ENCODE data around the gene TRPT1.
A peak's percentile ranks its signal among the peaks of the same experiment; 100 is the strongest.

Gene TRPT1

DNA sequence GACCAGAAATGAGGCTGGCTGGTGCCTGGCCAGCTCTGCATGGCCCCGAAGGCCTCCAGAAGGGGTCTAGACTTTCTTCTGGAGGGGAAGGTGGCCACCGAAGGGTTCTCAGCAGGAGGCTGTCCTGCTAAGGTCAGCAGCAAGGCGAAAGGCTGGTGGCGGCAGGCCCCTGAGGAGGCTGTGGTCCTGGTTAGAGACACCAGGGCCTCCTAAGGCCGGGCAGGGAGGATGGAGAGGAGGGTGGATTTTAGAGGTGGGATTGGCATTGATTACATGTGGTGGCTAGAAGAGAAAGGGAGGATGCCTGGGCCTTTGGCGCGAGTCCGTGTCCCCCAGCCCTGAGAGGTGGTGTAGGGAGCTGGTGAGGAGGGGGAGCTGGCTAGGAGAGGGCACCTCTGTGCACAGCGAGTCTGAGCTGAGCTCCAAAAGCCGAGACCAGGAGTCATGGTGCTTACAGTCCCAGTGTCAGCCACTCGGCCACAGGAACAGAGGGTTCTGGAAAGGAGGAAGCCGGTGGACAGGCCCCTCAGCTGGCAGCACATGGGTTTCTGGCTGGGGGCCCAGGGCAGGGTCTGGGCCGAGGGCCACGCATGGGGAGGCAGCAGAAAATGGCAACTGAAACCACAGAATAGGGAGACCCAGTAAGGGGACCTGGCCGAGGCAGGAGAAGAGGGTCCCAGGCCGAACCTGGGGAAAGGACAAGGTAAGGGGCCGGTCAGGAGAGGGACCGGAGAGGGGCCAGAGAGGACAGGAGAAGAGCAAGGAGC lies 17.0 kb downstream of the TRPT1 start:
- DNase-seq (ENCODE audit: low read depth in 2 of 2) = no peak

- DNase-seq (ENCODE audit: low read depth in 2 of 2) = no peak
Observed at GRCh38 chr11:64208086-64208795, 17.7 kb downstream of the TRPT1 start.

- DNase-seq (ENCODE audit: low read depth in 2 of 2) = peak; percentile 69 to 77
Observed at GRCh38 chr11:64207256-64208085, 18.5 kb downstream of the TRPT1 start.

- peak in 1 of 2 donors; percentile 56 for DNase-seq (ENCODE audit: low read depth in 2 of 2)
Observed at GRCh38 chr11:64206457-64207255, 19.3 kb downstream of the TRPT1 start, which contains the start of gene FERMT3. Gene FERMT3 (plus strand): TSS chr11:64206721. CDS start chr11:64207365, 644 bp downstream.

DNA sequence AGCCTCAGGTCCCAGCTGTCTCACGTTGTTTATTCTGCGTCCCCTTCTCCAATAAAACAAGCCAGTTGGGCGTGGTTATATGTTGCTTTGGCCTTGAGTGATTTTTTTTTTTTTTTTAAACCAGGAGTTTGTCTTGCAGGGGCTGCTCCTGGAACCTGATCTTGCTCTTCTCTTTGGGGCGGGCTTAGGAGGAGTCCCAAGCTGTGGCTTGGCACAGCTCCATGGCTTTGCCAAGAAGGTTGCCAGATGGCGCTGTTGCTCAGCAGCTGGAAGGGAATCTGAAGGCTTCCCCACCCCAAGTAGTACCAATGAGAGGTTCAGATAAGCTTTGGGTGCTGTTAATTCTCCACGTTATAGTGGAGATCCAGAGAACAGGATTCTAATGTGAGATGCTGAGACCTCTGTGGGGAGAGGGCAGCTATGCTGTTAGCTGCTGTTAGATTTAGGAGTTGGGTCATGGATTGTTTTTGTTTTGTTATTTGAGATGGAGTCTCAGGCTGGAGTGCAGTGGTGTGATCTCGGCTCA lies 21.5 kb downstream of the TRPT1 start:
- peak; percentile 58 to 70 for DNase-seq (ENCODE audit: low read depth in 2 of 2)

DNA sequence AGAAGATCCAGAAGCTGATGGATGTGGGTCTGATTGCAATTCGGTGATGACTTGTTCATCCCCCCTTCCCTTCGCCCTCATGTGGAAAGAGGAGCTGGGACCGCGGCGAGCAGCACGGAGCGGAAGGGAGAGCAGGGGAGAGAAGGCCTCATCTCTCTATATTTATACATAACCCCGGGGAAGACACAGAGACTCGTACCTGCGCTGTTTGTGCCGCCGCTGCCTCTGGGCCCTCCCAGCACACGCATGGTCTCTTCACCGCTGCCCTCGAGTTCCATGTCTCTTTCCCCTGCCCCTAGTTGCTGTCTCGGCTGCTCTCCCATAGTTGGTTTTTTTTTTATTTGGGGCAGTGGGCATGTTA lies 21.9 kb downstream of the TRPT1 start:
- DNase-seq (ENCODE audit: low read depth in 2 of 2) = no peak

- no peak for DNase-seq (ENCODE audit: low read depth in 2 of 2)
Observed at GRCh38 chr11:64203421-64204079, 22.4 kb downstream of the TRPT1 start.

- DNase-seq (ENCODE audit: low read depth in 2 of 2) = no peak
Observed at GRCh38 chr11:64202992-64203391, 23.0 kb downstream of the TRPT1 start.

- no peak for DNase-seq (ENCODE audit: low read depth in 2 of 2)
Observed at GRCh38 chr11:64201543-64201942, 24.4 kb downstream of the TRPT1 start.

DNA sequence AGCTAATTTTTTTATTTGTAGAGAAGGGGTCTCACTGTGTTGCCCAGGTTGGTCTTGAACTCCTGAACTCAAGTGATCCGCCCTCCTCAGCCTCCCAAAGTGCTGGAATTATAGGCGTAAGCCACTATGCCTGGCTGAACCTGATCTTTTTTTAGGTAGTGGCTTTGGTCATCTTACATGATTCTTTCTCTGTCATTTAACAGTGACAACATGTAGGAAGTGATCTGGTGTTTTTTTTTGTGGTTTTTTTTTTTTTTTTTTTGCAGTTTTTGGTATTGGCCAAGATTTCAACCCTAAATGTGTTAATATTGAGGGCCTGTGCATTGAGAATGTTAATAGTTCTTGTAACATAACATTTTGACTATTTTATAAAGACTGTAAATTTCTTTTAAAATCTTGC lies 27.5 kb downstream of the TRPT1 start:
- DNase-seq (ENCODE audit: low read depth in 2 of 2) = no peak

DNA sequence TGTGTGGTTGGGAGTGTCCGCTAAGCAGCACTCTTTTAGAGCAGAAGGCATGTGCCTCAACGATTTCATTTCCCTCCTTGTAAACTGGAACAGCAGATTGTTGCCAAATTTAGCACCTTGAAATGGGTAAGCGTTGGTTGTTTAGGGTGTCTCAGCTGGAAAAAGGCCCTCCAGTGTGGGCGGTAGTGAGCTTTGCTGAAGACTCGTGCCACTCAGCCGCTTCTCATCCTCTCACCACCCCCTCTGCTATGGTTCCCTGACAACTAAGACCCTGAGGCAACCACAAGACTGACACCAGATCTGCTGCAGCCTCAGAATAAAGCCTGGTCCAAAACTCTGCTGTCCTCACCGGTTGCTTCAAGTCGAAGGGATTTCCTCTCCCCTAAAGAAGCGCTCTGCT lies 29.4 kb downstream of the TRPT1 start:
- no peak for DNase-seq (ENCODE audit: low read depth in 2 of 2)

DNA sequence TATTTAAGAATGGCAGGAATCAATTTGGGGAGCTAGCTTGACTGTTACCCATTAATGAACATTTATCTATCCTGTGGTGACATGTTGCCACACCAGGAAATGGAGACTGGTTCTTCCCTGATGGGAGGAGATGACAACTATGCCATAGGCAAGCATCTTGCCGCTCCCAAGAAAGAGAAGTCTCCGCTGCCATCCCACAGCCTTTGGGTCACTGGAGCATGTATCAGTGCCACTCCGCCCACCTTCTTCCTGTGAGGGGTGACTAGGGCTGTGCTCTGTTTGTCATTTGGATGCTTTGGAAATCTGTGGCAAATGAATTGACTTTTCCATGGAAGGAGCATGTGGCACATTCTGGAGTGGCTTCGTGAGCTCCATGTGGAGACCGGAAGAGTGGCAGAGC lies 33.6 kb downstream of the TRPT1 start:
- no peak for DNase-seq (ENCODE audit: low read depth in 2 of 2)

DNA sequence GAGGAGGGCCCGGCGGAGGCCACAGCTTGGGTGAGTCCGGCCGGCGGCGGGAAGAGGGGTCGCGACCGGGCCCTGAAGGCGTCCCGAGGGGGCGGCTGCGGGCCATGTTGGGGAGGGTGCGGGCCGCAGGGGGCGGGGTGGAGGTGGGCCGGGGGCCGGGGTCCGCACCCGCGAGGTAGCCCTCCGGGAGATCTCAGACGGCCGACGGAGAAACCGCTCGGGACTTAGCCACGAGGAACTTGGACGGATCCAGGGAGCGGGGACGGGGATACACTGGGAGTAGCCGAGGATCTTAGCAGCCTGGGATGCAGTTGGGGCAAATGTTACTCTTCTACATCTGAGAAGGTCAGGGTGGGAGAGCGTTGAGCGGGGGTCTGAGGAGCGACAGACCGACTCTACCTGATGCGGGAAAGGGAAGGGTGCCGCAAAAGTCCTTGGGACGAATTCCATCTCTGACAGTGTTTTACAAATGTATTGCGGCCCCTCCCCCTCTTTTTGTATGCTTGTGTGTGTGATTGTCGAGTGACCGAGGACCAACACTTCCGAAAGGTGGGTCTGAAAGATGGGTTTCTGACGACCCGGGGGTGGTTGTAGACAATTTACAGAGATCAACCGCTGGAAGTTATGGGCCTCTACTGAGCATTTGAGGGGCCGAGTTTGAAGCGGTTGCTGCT lies 39.4 kb downstream of the TRPT1 start:
- no peak for DNase-seq (ENCODE audit: low read depth in 2 of 2)

DNA sequence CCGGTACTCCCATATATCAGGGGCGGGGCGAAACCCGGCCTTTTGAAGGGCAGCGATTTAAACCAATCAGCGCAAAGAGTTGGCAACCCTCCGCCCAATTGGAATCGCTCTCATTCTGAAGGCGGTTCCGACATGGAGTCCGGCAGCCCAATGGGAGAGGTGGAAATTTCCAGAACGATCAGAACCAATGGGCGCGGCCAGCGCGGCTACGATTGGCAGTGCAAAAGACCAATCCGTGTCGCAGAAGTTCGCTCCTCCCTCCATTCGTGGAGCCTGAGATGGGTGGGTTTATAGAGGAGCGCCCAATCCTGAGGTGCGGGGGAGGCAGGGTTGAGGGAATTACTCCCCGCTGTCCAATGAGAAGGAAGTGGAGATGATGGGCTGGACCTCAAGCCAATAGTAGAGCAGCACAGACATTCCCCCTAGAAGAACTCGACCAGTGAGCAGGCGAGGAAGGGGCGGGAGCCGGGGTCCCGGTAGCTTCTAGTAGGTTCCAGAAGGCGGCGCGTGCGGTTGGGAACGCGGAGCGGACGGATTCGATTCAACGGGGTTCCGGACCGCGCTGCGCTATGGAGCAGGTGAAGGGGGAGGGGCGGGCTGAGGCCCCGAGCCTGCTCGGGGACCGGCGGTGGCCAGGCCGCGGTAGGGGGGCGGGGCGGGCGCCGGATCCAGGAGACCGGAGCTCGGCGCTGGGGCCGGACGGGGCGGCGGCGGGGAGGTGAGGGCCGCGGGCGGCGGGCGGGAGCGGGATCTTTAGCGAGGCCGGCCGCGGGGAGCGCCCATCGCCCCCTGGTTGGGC lies 40.1 kb downstream of the TRPT1 start, which contains the start of gene STIP1:
STIP1 (plus strand) TSS at position 479 of the 799 bp plus-strand sequence; CDS start at position 570, 91 bp downstream.
- DNase-seq (ENCODE audit: low read depth in 2 of 2) = peak; percentile 98 to 99

DNA sequence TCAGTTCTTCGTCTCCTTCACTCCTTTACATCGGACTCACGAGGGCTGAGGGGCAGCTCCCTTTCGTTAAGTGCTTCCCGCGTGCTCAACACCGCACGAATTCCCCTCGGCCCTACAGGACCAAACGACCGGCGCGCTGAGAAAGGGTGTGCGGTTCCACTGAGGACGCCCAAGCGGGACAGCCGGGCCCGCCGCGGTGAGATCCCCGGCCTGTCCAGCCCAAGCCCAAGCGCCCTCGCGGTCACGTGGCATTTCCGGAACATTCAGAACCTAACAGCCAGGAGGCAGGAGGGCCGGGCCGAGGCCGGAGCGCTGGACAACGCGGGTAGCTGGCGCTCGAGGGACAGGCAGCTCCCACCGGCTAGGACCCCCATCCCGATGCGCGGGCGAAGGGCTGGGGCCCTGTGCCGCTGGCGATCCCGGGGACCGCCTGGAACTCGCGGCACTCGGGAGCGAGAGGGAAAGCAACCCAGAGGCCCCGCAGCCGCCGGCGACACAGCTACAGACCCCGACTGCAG lies 40.8 kb downstream of the TRPT1 start:
- DNase-seq (ENCODE audit: low read depth in 2 of 2) = no peak

DNA sequence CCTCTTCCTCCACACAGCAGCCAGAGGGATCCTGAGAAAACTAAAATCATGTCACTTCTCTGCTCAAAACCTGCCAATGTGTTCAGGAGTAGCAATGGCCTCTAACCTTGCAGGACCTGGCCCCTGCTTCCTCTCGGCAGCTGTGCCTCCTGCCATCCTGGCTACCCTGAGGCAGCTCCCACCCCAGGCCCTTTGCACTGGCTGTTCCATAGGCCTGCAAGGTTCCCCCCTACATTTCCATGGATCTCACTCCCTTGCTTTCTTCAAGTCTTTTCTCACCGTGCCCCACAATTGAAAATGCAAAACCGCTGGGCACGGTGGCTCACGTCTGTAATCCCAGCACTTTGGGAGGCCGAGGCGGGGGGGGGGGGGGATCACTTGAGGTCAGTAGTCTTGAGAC lies 42.1 kb downstream of the TRPT1 start:
- no peak for DNase-seq (ENCODE audit: low read depth in 2 of 2)

- no peak for DNase-seq (ENCODE audit: low read depth in 2 of 2)
Observed at GRCh38 chr11:64181506-64182411, 44.2 kb downstream of the TRPT1 start.

DNA sequence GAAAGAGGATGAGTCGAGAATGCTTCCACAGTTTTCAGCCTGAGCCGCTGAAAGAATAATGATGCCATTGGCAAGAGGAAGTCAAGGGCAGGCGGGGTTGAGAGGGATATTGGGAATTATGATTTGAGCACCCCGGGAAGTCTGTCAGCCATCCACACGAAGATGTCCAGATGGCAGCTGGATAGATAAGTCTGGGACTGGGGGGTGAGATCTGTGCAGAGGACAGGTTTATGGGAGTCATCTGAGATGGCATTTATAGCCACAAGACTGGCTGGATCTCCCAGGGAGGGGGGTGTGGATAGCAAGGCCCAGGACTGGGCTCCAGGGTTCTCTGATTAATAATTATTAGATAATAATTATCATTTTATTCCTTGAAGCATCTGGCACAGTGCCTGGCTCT lies 45.1 kb downstream of the TRPT1 start:
- no peak for DNase-seq (ENCODE audit: low read depth in 2 of 2)
